WERI-Rb-1 (cell line): ENCODE measurements around the gene MMD2.

Experiments used
- DNase-seq: peaks from one replicate; pipeline ENCODE4 v3.0.0-alpha.2; 2020
- H3K27ac ChIP-seq: fragments of 250-450 bp; sonication (Bioruptor Pico); 2 replicates; pipeline ENCODE4 v1.5.1; 2020; ENCODE audit warnings: mild to moderate bottlenecking, moderate library complexity
- H3K27me3 ChIP-seq: fragments of 250-450 bp; sonication (Bioruptor Pico); 2 replicates; pipeline ENCODE4 v1.5.1; 2021; ENCODE audit warnings: mild to moderate bottlenecking, low read depth, moderate library complexity; ENCODE audit not compliant: insufficient read depth, severe bottlenecking
- H3K36me3 ChIP-seq: fragments of 250-450 bp; sonication (Bioruptor Pico); 2 replicates; pipeline ENCODE4 v1.5.1; 2020; ENCODE audit warnings: mild to moderate bottlenecking, moderate library complexity
- H3K4me3 ChIP-seq: 2 replicates; pipeline ENCODE4 v1.5.1; 2011; ENCODE audit warnings: low read depth, mild to moderate bottlenecking, control low read depth, low read length
- H3K9me3 ChIP-seq: fragments of 250-450 bp; sonication (Bioruptor Pico); 2 replicates; pipeline ENCODE4 v1.5.1; 2021; ENCODE audit warnings: mild to moderate bottlenecking, moderate library complexity; ENCODE audit not compliant: severe bottlenecking
- TF ChIP-seq, protein P1 (sequence below): IDR thresholded peaks from 2 replicates; pipeline ENCODE4 v1.5.1; 2011; ENCODE audit warnings: low read depth, mild to moderate bottlenecking, control low read depth, inconsistent platforms, low read length

The MMD2 gene

DNA sequence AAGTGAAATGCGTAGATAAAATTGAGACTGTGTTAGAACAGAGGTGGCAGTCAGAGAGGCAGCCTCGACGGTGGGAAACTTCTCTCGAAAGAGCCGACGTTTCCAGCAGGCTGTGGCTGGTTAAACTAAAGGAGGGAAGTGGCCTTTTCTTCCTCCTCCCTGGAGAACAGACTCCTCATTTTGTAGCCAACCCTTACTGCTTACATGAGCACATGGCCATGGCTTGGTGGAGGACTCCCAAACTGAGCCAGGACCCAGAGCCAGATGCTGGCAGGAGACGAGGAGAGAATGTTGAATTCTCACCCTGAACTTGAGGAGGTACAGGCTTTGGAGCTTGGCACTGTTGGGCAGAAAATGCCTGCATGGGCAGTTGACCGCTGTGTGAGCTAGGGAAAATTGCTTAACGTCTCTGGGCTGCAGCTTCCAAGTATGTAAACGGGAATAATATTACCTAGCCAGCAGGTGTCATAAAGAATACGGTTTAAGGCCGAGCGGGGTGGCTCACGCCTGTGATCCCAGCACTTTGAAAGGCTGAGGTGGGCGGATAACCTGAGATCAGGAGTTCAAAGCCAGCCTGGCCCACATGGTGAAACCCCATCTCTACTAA is 24.5 kb downstream of the MMD2 start:
- H3K4me3 ChIP-seq = no peak overlapping the region
- H3K9me3 ChIP-seq = no peaks in the 10 kb centered on the region
- TF ChIP-seq, protein P1, sequence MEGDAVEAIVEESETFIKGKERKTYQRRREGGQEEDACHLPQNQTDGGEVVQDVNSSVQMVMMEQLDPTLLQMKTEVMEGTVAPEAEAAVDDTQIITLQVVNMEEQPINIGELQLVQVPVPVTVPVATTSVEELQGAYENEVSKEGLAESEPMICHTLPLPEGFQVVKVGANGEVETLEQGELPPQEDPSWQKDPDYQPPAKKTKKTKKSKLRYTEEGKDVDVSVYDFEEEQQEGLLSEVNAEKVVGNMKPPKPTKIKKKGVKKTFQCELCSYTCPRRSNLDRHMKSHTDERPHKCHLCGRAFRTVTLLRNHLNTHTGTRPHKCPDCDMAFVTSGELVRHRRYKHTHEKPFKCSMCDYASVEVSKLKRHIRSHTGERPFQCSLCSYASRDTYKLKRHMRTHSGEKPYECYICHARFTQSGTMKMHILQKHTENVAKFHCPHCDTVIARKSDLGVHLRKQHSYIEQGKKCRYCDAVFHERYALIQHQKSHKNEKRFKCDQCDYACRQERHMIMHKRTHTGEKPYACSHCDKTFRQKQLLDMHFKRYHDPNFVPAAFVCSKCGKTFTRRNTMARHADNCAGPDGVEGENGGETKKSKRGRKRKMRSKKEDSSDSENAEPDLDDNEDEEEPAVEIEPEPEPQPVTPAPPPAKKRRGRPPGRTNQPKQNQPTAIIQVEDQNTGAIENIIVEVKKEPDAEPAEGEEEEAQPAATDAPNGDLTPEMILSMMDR = no peak
- H3K27ac ChIP-seq = no peak overlapping the region
- H3K36me3 ChIP-seq = peaks cover 6% of the 10 kb centered on the region
- no peaks in the 10 kb centered on the region for H3K27me3 ChIP-seq
- no peak for DNase-seq

DNA sequence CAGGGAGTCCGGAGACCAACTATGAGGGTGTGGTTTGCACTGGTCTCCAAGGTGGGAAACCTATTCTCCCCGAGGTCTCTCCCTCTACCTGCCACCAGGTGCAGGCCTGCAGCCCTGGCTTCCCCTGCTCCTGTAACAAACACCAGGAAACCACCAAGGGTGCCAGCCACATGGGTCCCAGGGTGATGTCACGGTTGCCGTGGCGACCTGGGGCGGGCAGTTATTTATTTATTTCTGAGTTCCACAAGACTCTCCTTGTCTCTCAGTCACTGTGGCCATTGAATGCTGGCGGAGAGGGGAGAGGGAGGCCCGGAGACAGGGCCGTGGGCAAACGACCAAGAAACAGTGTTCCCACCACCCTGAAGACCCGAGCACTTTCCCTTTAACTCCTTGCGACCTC is 27.0 kb downstream of the MMD2 start:
- TF ChIP-seq, protein P1 = no peak
- no peak for DNase-seq

DNA sequence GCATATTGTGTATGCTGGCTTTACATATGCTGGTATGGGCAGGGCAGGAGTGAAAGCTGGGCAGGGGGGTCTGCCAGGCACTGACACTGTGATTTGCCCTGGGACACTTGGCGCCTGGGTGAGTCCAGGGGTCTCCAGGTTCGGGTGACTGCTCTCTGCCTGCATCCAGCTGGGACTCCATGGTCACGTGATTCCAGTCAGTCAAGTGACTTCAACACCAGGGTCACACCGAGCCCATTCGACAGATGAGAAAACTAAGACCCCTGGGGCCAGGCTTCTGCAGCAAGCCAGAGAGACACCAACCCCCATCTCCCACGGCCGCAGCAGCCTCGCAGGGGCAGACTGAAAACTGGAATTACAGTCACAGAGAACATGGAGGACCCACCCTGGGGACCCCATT is 30.0 kb downstream of the MMD2 start:
- H3K27me3 ChIP-seq = no peaks in the 10 kb centered on the region
- peaks cover 8% of the 10 kb centered on the region for H3K36me3 ChIP-seq
- no peak for DNase-seq
- H3K4me3 ChIP-seq = no peak overlapping the region
- H3K9me3 ChIP-seq = no peaks in the 10 kb centered on the region
- TF ChIP-seq, protein P1 = no peak
- no peak overlapping the region for H3K27ac ChIP-seq

More for the DNA sequence above, 27.0 kb downstream of the MMD2 start:
- no peak overlapping the region for H3K27ac ChIP-seq
- H3K36me3 ChIP-seq = peaks cover 14% of the 10 kb centered on the region
- H3K4me3 ChIP-seq = no peak overlapping the region
- H3K9me3 ChIP-seq = no peaks in the 10 kb centered on the region
- H3K27me3 ChIP-seq = no peaks in the 10 kb centered on the region

DNA sequence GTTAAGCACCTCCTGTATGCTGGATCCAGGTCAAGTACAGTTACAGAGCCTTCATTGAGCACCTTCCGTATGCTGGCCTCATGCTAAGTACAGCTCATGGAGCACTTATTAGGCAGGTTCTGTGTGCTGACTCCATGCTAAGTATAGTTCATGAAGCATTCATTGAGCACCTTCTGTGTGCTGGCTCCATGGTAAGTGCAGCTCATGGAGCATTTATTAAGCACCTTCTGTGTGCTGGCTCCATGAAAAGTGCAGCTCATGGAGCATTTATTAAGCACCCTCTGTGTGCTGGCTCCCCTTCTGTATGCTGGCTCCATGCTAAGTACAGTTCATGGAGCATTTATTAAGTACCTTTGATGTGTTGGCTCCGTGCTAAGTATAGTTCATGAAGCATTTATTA is 30.5 kb downstream of the MMD2 start:
- H3K36me3 ChIP-seq = peaks cover 8% of the 10 kb centered on the region
- no peak for DNase-seq
- no peak overlapping the region for H3K4me3 ChIP-seq
- no peaks in the 10 kb centered on the region for H3K9me3 ChIP-seq
- H3K27me3 ChIP-seq = no peaks in the 10 kb centered on the region
- no peak overlapping the region for H3K27ac ChIP-seq
- TF ChIP-seq, protein P1 = no peak

DNA sequence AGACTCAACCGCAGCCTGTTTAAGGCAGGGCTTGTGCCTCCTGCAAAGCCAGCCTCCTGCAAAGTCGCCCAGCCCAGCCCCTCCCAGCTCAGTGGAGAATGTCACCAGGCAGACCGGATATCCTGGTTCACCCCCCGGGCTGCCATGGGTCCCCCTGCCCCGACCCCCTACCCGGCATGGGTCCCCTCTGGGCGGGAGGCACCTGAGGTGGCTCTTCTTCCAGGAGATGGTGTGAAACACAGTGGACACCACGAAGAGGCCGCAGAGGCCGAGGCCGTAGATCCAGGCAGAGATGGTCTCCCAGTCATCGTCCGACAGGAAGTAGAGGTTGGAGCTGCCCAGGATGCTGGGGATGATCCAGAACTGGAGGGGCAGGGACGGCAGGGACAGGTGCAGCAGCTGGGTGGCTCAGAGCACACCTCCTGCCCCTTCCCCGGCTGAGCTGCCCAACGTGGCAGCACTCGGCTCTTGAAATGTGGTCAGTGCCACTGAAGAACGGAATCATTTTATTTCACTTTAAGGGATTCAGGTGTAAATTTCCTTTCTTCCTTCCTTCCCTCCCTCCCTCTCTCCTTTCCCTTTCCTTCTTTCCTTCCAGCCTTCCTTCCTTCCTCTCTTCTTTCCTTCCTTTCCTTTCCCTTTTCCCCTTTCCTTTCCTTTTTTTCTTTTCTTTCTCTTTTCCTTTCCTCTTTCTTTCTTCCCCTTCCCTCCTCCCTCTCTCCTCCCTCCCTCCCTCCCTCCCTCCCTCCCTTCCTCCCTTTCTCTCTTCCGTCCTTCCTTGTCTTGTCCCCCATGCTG is 38.8 kb downstream of the MMD2 start:
- Histone ChIP-seq H3K4me3 (no peak overlapping the region), H3K27me3 (no peaks in the 10 kb centered on the region), H3K9me3 (no peaks in the 10 kb centered on the region), H3K36me3 (peaks cover 12% of the 10 kb centered on the region), H3K27ac (no peak overlapping the region)
- no peak for DNase-seq
- TF ChIP-seq, protein P1 = no peak

DNA sequence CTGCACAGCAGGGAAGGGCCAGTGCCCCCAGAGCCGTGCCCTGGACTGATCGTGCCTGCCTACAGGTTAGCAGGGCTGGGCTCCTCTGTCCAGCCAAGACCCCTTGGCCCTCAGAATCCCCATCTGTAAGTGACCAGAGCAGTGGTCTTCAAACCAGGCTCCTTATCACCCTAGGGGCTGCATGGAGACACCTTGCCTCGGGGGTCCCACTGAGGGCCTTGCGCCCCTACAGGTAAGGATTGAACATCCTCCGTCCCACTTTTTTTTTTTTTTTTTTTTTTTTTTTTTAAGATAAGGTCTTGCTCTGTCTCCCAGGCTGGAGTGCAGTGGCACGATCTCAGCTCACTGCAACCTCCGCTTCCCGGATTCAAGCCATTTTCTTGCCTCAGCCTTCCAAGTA is 42.9 kb downstream of the MMD2 start:
- no peak overlapping the region for H3K4me3 ChIP-seq
- H3K36me3 ChIP-seq = peaks cover 22% of the 10 kb centered on the region
- H3K9me3 ChIP-seq = no peaks in the 10 kb centered on the region
- no peaks in the 10 kb centered on the region for H3K27me3 ChIP-seq
- DNase-seq = no peak
- TF ChIP-seq, protein P1 = no peak
- no peak overlapping the region for H3K27ac ChIP-seq
